Islet precursor cell (in vitro differentiated cells): ENCODE results near the gene LY6G6D.

Experiments used
- DNase-seq: peaks from one replicate; pipeline ENCODE4 v3.0.0-alpha.2; 2018

LY6G6D gene

DNA sequence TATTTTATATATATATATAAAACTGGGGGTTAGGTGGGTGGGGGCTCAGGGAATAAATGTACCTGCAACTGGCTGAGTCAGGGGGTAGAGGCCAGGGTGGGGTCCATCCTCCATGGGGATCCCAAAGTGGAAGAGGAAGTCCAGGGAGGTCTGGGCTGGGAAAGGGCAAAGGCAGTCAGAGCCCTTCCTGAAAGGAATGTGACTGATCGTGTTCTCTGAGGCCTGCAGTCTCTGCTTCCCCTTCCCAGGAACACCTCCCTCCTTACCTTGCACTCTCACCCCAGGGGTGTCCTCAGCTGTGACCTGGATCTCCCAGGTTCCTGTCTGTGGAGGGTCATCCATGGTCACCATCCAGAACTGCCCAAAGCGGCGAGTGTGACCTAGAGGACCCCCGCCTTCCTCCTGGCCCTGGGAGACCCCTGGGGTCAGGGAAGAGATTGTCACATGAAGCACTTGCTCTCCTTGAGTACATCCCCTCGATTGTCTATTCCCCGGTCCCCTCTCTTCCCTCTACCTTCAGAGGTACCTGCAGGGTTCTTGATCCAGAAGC is 52.0 kb downstream of the LY6G6D start:
- DNase-seq: no peak
